HG03060 (cell line): ENCODE measurements around the gene TPPP.
"Not testable (repeated sequence)": the region's sequence is repeated elsewhere in the genome, so short reads cannot be mapped to it uniquely, and the experiment has no call there.

Source experiments
- ATAC-seq: cut with Tn5 transposase; IDR thresholded peaks from one replicate; pipeline ENCODE4 v1.9.1; 2021; ENCODE audit warnings: low read depth, moderate number of reproducible peaks; ENCODE audit not compliant: unreplicated experiment

The TPPP gene

GRCh38 chr5:679166-679895 is 13.8 kb downstream of the TPPP start:
- not testable (repeated sequence) for ATAC-seq

- ATAC-seq, result not testable (repeated sequence)
Measured at GRCh38 chr5:678521-678920, 14.6 kb downstream of the TPPP start.

- ATAC-seq, result no peak
Measured at GRCh38 chr5:677131-678101, 15.7 kb downstream of the TPPP start.

GRCh38 chr5:676699-677076 is 16.5 kb downstream of the TPPP start:
- ATAC-seq, result no peak

GRCh38 chr5:675871-676698 is 17.1 kb downstream of the TPPP start:
- no peak for ATAC-seq

- no peak for ATAC-seq
Measured at GRCh38 chr5:675111-675870, 17.9 kb downstream of the TPPP start.

- ATAC-seq, result no peak
Measured at GRCh38 chr5:674630-675011, 18.5 kb downstream of the TPPP start.

- ATAC-seq, result no peak
Measured at GRCh38 chr5:673831-674629, 19.1 kb downstream of the TPPP start.

GRCh38 chr5:673161-673830 is 19.9 kb downstream of the TPPP start:
- ATAC-seq, result no peak

- ATAC-seq, result no peak
Measured at GRCh38 chr5:672329-673160, 20.6 kb downstream of the TPPP start.

- no peak for ATAC-seq
Measured at GRCh38 chr5:671459-672328, 21.5 kb downstream of the TPPP start.

GRCh38 chr5:670396-671270 is 22.5 kb downstream of the TPPP start:
- ATAC-seq, result no peak

- ATAC-seq, result no peak
Measured at GRCh38 chr5:669842-670395, 23.2 kb downstream of the TPPP start.

GRCh38 chr5:669111-669841 is 23.9 kb downstream of the TPPP start:
- no peak for ATAC-seq
